Colonic mucosa (tissue), 4 donors: Measurements from ENCODE around the gene ZNF684. TPM values are rescaled to one million over a fixed set of nuclear protein-coding genes. Genes with fewer than 3 reads are reported as not detected.

Experiments used
- DNase-seq: peaks from one replicate; pipeline ENCODE4 v3.0.0-alpha.2; 2020
- H3K27ac ChIP-seq: fragments of 200-600 bp; one replicate; pipeline ENCODE4 v1.8.0; 2021
- H3K27me3 ChIP-seq: fragments of 200-600 bp; one replicate; pipeline ENCODE4 v1.8.0; 2021
- H3K36me3 ChIP-seq: fragments of 200-600 bp; one replicate; pipeline ENCODE4 v1.8.0; 2021
- H3K4me1 ChIP-seq: fragments of 200-600 bp; one replicate; pipeline ENCODE4 v1.8.0; 2021; ENCODE audit warnings: mild to moderate bottlenecking
- H3K4me3 ChIP-seq: fragments of 200-600 bp; one replicate; pipeline ENCODE4 v1.8.0; 2021
- H3K9ac ChIP-seq, 2 donors: one replicate each; pipeline ENCODE4 v1.7.0; 2013; ENCODE audit warnings: control low read depth in 2 of 2, low read depth in 2 of 2, low read length in 2 of 2
- H3K9me3 ChIP-seq: fragments of 200-600 bp; one replicate; pipeline ENCODE4 v1.8.0; 2021
- intact Hi-C: fragments of 100-400 bp; cut with DNase I; formaldehyde crosslinking; loops from one replicate; pipeline ENCODE4 v1.14.1; 2022
- total RNA-seq, 2 donors: library from RNA; stranded (reverse); fragmentation: NEBNext Ultra II Directional in 1 of 2; extraction: Animal tissue kit (Norgen Biotek cat#: 25700) in 1 of 2; gene quantifications; one replicate each; pipeline ENCODE4 v1.2.1, GENCODE V29; 2021
- TF ChIP-seq, protein P1 (sequence below): fragments of 200-600 bp; IDR thresholded peaks from one replicate; pipeline ENCODE4 v1.8.0; 2022; ENCODE audit warnings: antibody characterized with exemption, mild to moderate bottlenecking
- donor health status: healthy.
- donor health status: DM: no; HTN: no; CAD: no.
- donor health status: DM: no; HTN: no; CAD: no.

ZNF684 gene
- total RNA-seq, 2 donors from 2014 or later: 4.6 to 4.9 TPM

DNA sequence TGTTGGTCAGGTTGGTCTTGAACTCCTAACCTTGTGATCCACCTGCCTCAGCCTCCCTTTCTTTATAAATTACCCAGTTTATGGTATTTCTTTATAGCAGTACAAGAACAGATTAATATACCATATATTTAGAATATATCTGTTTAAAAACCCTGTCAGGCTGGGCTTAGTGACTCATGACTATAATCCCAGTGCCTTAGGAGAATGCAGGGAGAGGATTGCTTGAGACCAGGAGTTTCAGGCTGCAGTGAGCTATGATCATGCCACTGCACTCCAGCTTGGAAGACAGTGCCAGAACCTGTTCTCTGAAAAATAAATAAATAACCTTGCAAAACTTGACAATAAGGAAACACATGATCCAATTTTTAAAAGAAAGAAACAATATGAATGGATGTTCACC lies 43.9 kb downstream of the ZNF684 start:
- H3K27ac ChIP-seq: no peak overlapping the region
- no peaks in the 10 kb centered on the region for H3K4me1 ChIP-seq
- intact Hi-C loops: no loop called here
- H3K4me3 ChIP-seq: no peak overlapping the region
- no peak overlapping the region for H3K9ac ChIP-seq
- TF ChIP-seq, protein P1, sequence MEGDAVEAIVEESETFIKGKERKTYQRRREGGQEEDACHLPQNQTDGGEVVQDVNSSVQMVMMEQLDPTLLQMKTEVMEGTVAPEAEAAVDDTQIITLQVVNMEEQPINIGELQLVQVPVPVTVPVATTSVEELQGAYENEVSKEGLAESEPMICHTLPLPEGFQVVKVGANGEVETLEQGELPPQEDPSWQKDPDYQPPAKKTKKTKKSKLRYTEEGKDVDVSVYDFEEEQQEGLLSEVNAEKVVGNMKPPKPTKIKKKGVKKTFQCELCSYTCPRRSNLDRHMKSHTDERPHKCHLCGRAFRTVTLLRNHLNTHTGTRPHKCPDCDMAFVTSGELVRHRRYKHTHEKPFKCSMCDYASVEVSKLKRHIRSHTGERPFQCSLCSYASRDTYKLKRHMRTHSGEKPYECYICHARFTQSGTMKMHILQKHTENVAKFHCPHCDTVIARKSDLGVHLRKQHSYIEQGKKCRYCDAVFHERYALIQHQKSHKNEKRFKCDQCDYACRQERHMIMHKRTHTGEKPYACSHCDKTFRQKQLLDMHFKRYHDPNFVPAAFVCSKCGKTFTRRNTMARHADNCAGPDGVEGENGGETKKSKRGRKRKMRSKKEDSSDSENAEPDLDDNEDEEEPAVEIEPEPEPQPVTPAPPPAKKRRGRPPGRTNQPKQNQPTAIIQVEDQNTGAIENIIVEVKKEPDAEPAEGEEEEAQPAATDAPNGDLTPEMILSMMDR: no peak
- H3K36me3 ChIP-seq: no peaks in the 10 kb centered on the region
- no peaks in the 10 kb centered on the region for H3K27me3 ChIP-seq
- no peaks in the 10 kb centered on the region for H3K9me3 ChIP-seq
- no peak for DNase-seq

GRCh38 chr1:40582116-40582515 lies 50.7 kb downstream of the ZNF684 start:
- H3K4me1 ChIP-seq: no peaks in the 10 kb centered on the region
- no peak overlapping the region for H3K9ac ChIP-seq
- no peak for DNase-seq
- H3K4me3 ChIP-seq: no peak overlapping the region
- no peaks in the 10 kb centered on the region for H3K27me3 ChIP-seq
- intact Hi-C loops: no loop called here
- TF ChIP-seq, protein P1: no peak
- H3K27ac ChIP-seq: no peak overlapping the region
- no peaks in the 10 kb centered on the region for H3K9me3 ChIP-seq
- no peaks in the 10 kb centered on the region for H3K36me3 ChIP-seq

DNA sequence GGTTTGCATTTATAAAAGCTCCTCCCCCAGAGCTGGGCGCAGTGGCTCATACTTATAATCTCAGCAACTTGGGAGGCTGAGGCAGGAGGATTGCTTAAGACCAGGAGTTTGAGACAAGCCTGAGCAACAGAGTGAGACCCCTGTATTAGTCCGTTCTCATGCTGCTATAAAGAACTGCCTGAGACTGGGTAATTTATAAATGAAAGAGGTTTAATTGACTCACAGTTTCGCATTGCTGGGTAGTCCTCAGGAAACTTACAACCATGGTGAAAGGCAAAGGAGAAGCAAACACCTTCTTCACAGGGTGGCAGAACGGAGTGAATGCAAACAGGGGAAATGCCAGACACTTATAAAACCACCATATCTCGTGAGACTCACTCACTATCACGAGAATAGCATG lies 52.5 kb downstream of the ZNF684 start:
- Histone ChIP-seq H3K4me3 (no peak overlapping the region), H3K27me3 (no peaks in the 10 kb centered on the region), H3K9me3 (no peaks in the 10 kb centered on the region), H3K36me3 (no peaks in the 10 kb centered on the region), H3K27ac (no peak overlapping the region), H3K9ac (no peak overlapping the region), H3K4me1 (no peaks in the 10 kb centered on the region)
- TF ChIP-seq, protein P1: no peak
- DNase-seq: no peak
- intact Hi-C loops: no loop called here

DNA sequence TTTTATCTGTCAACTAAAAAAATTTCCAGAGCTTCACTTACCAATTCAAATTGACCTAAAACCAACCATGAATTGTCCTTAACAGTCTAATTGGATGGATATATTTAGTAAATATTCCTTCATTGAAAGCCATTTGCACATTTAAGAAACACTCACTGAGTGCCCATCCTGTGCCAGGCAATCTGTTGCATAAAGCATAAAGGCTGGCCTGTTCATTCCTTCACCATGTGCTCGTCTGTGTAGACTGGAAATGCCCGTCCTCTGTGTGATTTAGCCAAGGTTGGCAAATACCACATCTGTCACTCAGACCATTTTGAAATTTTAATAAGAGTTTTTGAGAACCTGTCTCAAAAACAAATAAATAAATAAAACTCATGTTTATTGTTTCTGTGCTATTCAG lies 57.1 kb downstream of the ZNF684 start:
- intact Hi-C loops: no loop called here
- H3K4me1 ChIP-seq: no peaks in the 10 kb centered on the region
- TF ChIP-seq, protein P1: no peak

GRCh38 chr1:40592107-40592803 lies 60.8 kb downstream of the ZNF684 start:
- no peaks in the 10 kb centered on the region for H3K36me3 ChIP-seq
- H3K4me3 ChIP-seq: no peak overlapping the region
- no peaks in the 10 kb centered on the region for H3K9me3 ChIP-seq
- no peak overlapping the region for H3K27ac ChIP-seq
- DNase-seq: no peak
- intact Hi-C loops: no loop called here
- no peaks in the 10 kb centered on the region for H3K4me1 ChIP-seq
- TF ChIP-seq, protein P1: no peak
- no peak overlapping the region for H3K9ac ChIP-seq
- no peaks in the 10 kb centered on the region for H3K27me3 ChIP-seq

More for the DNA sequence above, 57.1 kb downstream of the ZNF684 start:
- Histone ChIP-seq H3K9ac (no peak overlapping the region), H3K27me3 (no peaks in the 10 kb centered on the region), H3K36me3 (no peaks in the 10 kb centered on the region), H3K4me3 (no peak overlapping the region), H3K9me3 (no peaks in the 10 kb centered on the region), H3K27ac (no peak overlapping the region)
- DNase-seq: no peak
